Chondrocyte (in vitro differentiated cells): ENCODE measurements around the gene VIT. TPM values are rescaled to one million over a fixed set of nuclear protein-coding genes. Genes with fewer than 3 reads are reported as not detected.
"Not testable (repeated sequence)": the region's sequence is repeated elsewhere in the genome, so short reads cannot be mapped to it uniquely, and the experiment has no call there.

Experiments used
- DNase-seq: peaks from one replicate; pipeline ENCODE4 v3.0.0; 2021; ENCODE audit warnings: mixed read lengths, low spot score
- H3K27ac Mint-ChIP-seq: one replicate; pipeline ENCODE4 v1.8.0; 2021; ENCODE audit warnings: mild to moderate bottlenecking, moderate library complexity, mixed read lengths; ENCODE audit not compliant: unreplicated experiment
- H3K27me3 Mint-ChIP-seq: 2 replicates; pipeline ENCODE4 v1.8.0; 2021; ENCODE audit warnings: low read depth, mixed read lengths
- H3K36me3 Mint-ChIP-seq: 2 replicates; pipeline ENCODE4 v1.8.0; 2021; ENCODE audit warnings: low read depth, mixed read lengths
- H3K4me1 Mint-ChIP-seq: 2 replicates; pipeline ENCODE4 v1.8.0; 2021; ENCODE audit warnings: low read depth, mild to moderate bottlenecking, mixed read lengths
- H3K4me3 Mint-ChIP-seq: one replicate; pipeline ENCODE4 v1.8.0; 2021; ENCODE audit warnings: mild to moderate bottlenecking, moderate library complexity, mixed read lengths; ENCODE audit not compliant: unreplicated experiment
- H3K9me3 Mint-ChIP-seq: 2 replicates; pipeline ENCODE4 v1.8.0; 2021; ENCODE audit warnings: low read depth, mixed read lengths
- total RNA-seq: library from RNA; stranded (reverse); gene quantifications from 3 replicates; pipeline ENCODE4 v1.2.1, GENCODE V29; 2021
- TF ChIP-seq, protein P1 (sequence below): fragments of 200-600 bp; sonication (generic); IDR thresholded peaks from 2 replicates; pipeline ENCODE4 v1.5.0; 2021; ENCODE audit warnings: antibody characterized with exemption, mild to moderate bottlenecking, moderate library complexity

VIT gene
- total RNA-seq, 1 donor from 2014 or later, result 0.15 TPM

DNA sequence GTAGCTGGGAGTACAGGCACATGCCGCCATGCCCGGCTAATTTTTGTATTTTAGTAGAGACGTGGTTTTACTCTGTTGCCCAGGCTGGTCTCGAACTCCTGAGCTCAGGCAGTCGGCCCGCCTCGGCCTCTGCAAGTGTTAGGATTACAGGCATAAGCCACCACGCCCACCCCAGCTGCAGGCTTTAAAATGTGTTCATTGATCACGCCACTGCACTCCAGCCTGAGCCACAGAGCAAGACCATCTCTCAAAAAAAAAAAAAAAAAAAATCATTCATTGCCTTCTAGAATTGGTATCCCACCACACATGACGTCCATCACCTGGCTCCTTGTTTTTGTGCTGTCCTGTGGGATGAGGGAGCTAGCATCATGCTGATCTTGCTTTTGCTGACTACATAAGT is 127.4 kb downstream of the VIT start:
- Mint-ChIP-seq H3K4me3 (no peak overlapping the region), H3K9me3 (no peaks in the 10 kb centered on the region), H3K27me3 (no peaks in the 10 kb centered on the region), H3K27ac (no peak overlapping the region), H3K4me1 (no peaks in the 10 kb centered on the region), H3K36me3 (no peaks in the 10 kb centered on the region)
- TF ChIP-seq, protein P1, sequence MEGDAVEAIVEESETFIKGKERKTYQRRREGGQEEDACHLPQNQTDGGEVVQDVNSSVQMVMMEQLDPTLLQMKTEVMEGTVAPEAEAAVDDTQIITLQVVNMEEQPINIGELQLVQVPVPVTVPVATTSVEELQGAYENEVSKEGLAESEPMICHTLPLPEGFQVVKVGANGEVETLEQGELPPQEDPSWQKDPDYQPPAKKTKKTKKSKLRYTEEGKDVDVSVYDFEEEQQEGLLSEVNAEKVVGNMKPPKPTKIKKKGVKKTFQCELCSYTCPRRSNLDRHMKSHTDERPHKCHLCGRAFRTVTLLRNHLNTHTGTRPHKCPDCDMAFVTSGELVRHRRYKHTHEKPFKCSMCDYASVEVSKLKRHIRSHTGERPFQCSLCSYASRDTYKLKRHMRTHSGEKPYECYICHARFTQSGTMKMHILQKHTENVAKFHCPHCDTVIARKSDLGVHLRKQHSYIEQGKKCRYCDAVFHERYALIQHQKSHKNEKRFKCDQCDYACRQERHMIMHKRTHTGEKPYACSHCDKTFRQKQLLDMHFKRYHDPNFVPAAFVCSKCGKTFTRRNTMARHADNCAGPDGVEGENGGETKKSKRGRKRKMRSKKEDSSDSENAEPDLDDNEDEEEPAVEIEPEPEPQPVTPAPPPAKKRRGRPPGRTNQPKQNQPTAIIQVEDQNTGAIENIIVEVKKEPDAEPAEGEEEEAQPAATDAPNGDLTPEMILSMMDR, result no peak
- DNase-seq, result no peak

DNA sequence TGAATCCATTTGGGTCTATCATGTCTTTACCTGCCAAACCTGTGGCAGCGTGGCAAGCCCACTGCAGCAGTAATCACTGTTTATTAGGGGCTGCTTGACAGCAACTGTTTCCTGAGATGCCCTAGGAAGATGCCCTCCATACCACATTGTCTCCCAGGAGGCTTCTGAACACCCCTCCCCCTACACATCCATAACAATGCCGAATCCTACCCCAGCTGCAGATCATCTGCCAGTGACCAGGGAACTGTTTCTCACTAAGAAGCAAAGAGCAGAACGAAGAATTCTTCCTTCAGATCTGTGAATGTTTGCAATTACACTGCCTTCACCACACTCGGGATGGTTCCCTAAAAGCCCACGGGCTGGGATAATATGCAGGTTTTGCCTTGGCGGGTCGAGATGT is 127.8 kb downstream of the VIT start:
- TF ChIP-seq, protein P1, result no peak
- Mint-ChIP-seq H3K9me3 (no peaks in the 10 kb centered on the region), H3K36me3 (no peaks in the 10 kb centered on the region), H3K27ac (no peak overlapping the region), H3K4me1 (no peaks in the 10 kb centered on the region), H3K27me3 (no peaks in the 10 kb centered on the region), H3K4me3 (no peak overlapping the region)
- no peak for DNase-seq

DNA sequence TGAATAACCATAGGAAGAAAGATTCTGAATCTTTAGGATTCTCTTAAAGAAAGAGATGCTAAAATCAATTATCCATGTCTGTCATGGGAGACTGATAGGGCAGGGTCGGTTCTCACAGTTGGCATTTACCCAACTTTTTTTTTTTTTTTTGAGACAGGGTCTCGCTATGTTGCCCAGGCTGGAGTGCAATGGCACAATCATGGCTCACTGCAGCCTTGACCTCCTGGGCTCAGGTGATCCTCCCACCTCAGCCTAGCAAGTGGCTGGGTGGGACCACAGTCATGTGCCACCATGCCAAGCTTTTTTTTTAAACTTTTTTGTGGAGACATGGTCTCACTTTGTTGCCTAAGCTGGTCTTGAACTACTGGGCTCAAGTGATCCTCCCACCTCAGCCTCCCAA is 128.2 kb downstream of the VIT start:
- H3K27ac Mint-ChIP-seq, DNase-seq, H3K4me3 Mint-ChIP-seq, H3K36me3 Mint-ChIP-seq, H3K4me1 Mint-ChIP-seq, H3K9me3 Mint-ChIP-seq, H3K27me3 Mint-ChIP-seq: not testable (repeated sequence)

DNA sequence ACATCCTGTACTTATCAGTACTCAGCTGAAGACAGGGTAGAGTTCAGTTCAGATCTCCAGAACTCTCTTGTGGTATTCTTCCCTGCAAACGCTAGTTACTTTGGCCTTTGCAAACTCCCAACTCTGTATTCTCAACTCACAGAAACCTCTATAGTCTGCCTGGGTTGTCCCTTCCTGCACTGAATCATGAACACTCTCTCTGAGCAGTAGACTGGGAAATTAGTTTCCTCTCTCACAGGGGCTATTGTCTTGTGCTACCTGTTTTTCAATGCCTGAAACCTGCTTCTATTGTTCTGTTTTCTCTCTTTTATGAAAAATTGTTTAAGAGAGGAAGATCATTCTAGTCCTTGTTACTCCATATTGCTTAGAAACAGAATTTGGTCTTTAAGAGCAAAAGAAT is 134.7 kb downstream of the VIT start:
- TF ChIP-seq, protein P1, result no peak
- no peaks in the 10 kb centered on the region for H3K27me3 Mint-ChIP-seq
- H3K4me3 Mint-ChIP-seq, result no peak overlapping the region
- no peak for DNase-seq
- H3K36me3 Mint-ChIP-seq, result no peaks in the 10 kb centered on the region
- no peaks in the 10 kb centered on the region for H3K4me1 Mint-ChIP-seq
- H3K9me3 Mint-ChIP-seq, result peaks cover 16% of the 10 kb centered on the region
- no peak overlapping the region for H3K27ac Mint-ChIP-seq

DNA sequence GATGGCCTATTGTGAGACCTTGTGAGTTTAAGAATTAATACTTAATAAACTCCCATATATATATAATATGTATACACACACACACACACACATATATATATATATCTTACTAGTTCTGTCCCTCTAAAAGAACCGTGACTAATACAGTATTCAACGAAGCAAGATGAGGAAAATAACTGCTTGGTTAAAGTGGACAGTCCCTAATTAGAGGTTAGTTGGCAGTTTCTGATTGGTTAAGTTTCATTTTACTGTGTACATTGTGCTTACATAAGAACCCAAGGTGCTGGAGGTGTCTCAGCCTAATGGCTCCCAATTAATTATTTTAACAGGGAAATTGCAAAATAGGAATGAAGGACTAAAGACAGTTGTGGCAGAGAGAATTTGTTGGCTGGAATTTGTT is 137.7 kb downstream of the VIT start:
- peaks cover 16% of the 10 kb centered on the region for H3K9me3 Mint-ChIP-seq
- H3K27me3 Mint-ChIP-seq, result no peaks in the 10 kb centered on the region
- no peak overlapping the region for H3K4me3 Mint-ChIP-seq
- DNase-seq, result no peak
- TF ChIP-seq, protein P1, result no peak
- H3K4me1 Mint-ChIP-seq, result no peaks in the 10 kb centered on the region
- H3K36me3 Mint-ChIP-seq, result no peaks in the 10 kb centered on the region
- H3K27ac Mint-ChIP-seq, result no peak overlapping the region

DNA sequence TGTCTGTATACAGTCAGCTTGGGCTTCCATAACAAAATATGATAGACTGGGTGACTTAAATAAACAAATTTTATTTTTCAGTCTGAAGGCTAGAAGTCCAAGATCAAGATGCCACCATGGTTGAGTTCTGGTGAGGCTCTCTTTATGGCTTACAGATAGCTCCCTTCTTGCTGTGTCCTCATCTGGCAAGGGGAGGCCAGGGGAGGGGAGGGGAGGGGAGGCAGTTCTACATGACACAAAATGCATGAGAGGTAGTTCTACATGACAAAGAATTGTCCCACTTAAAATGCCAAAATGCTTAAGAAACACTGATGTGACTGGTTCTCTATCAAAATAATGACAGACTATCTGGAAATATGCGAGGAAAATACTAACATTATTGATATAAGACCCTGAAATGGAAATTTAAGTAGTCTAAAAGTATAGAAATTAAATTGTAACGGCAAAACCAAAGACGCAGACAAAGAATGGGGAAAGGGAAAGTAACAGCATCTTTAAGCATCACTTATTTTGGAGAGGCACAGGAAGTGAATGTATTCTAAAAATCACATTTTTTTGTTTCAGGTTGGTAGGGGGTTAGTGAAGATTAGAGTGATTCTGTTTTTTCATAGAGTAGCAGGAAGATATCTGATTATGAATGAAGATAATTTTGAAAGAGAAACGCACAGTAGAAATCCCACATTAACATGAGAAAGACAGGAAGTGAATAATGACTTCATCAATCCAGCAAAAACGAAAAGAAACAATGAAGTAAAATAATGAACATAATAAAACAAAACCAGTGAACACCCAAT is 138.4 kb downstream of the VIT start:
- DNase-seq, result no peak
- H3K4me3 Mint-ChIP-seq, result no peak overlapping the region
- H3K27me3 Mint-ChIP-seq, result no peaks in the 10 kb centered on the region
- H3K9me3 Mint-ChIP-seq, result peaks cover 16% of the 10 kb centered on the region
- no peaks in the 10 kb centered on the region for H3K4me1 Mint-ChIP-seq
- H3K27ac Mint-ChIP-seq, result no peak overlapping the region
- TF ChIP-seq, protein P1, result no peak
- H3K36me3 Mint-ChIP-seq, result no peaks in the 10 kb centered on the region
